AG09319 (cell line): ENCODE measurements around the gene CGB8.
"Not testable (repeated sequence)": the region's sequence is repeated elsewhere in the genome, so short reads cannot be mapped to it uniquely, and the experiment has no call there.

ENCODE experiments used
- DNase-seq: peaks from one replicate; pipeline ENCODE4 v3.0.0-alpha.2; 2010; ENCODE audit warnings: low read depth; ENCODE audit errors: extremely low read depth
- CTCF ChIP-seq: IDR thresholded peaks from 2 replicates; pipeline ENCODE4 v1.5.1; 2011; ENCODE audit warnings: low read depth, mild to moderate bottlenecking, inconsistent platforms, low read length, moderate library complexity

The CGB8 gene

GRCh38 chr19:49022116-49022515 is 26.8 kb downstream of the CGB8 start:
- DNase-seq = no peak
- no peak for TF ChIP-seq CTCF

- no peak for DNase-seq
These were observed 27.7 kb downstream of the CGB8 start for GRCh38 chr19:49020931-49021895.

GRCh38 chr19:49020342-49020741 is 28.6 kb downstream of the CGB8 start:
- no peak for DNase-seq
- no peak for TF ChIP-seq CTCF

More at GRCh38 chr19:49020931-49021895, 27.7 kb downstream of the CGB8 start:
- TF ChIP-seq CTCF = no peak

- DNase-seq = no peak
- peak; percentile 6 for TF ChIP-seq CTCF
These were observed 29.5 kb downstream of the CGB8 start for GRCh38 chr19:49019242-49019932.

- DNase-seq = not testable (repeated sequence)
These were observed 30.3 kb downstream of the CGB8 start for GRCh38 chr19:49018388-49019241.

- peak; percentile 55 for TF ChIP-seq CTCF
- no peak for DNase-seq
These were observed 31.1 kb downstream of the CGB8 start for GRCh38 chr19:49017666-49018351.

- no peak for DNase-seq
- TF ChIP-seq CTCF = no peak
These were observed 31.8 kb downstream of the CGB8 start, which contains the start of gene LHB for GRCh38 chr19:49017041-49017665. LHB (minus strand) TSS chr19:49017091; CDS start chr19:49017081, 10 bp downstream.
